Stimulated activated CD4-positive, alpha-beta T cell treated with anti-CD3 and anti-CD28 coated beads, Interleukin-15, amount 100 ng/mL, for 48 hours (primary cell): ENCODE data around the gene PECR.

Source experiments
- DNase-seq, 2 donors: peaks; one replicate each; pipeline ENCODE4 v3.0.0-alpha.2; 2020; ENCODE audit warnings: low read depth in 2 of 2

Gene PECR

GRCh38 chr2:216081487-216082116 is at the start of gene PECR, which contains the start of gene TMEM169:
Gene PECR, minus strand, starts transcription at chr2:216081809. Its CDS starts 68 bp downstream, at chr2:216081741.
Gene TMEM169, plus strand, starts transcription at chr2:216081919. Its CDS starts 14,045 bp downstream, at chr2:216095964.
- peak; percentile 56 to 71 for DNase-seq

GRCh38 chr2:216130346-216130971 is 48.9 kb upstream of the PECR start:
- DNase-seq, result no peak

GRCh38 chr2:216126943-216127342 is 45.3 kb upstream of the PECR start:
- no peak for DNase-seq

- no peak for DNase-seq
These were observed 39.6 kb upstream of the PECR start for GRCh38 chr2:216121255-216121654.

GRCh38 chr2:216119986-216120385 is 38.4 kb upstream of the PECR start:
- no peak for DNase-seq

GRCh38 chr2:216119146-216119545 is 37.5 kb upstream of the PECR start:
- DNase-seq, result no peak

- DNase-seq, result no peak
These were observed 36.9 kb upstream of the PECR start for GRCh38 chr2:216118474-216118873.

GRCh38 chr2:216117561-216118340 is 36.1 kb upstream of the PECR start:
- no peak for DNase-seq

GRCh38 chr2:216116418-216116817 is 34.8 kb upstream of the PECR start:
- no peak for DNase-seq

- peak; percentile 95 to 96 for DNase-seq
These were observed 33.3 kb upstream of the PECR start for GRCh38 chr2:216114714-216115531.

- no peak for DNase-seq
These were observed 32.7 kb upstream of the PECR start for GRCh38 chr2:216114382-216114713.

- no peak for DNase-seq
These were observed 32.0 kb upstream of the PECR start for GRCh38 chr2:216113572-216113971.

- DNase-seq, result no peak
These were observed 31.3 kb upstream of the PECR start for GRCh38 chr2:216112926-216113325.

- DNase-seq, result no peak
These were observed 29.5 kb upstream of the PECR start for GRCh38 chr2:216111122-216111521.

GRCh38 chr2:216110620-216111019 is 29.0 kb upstream of the PECR start:
- no peak for DNase-seq

- no peak for DNase-seq
These were observed 28.5 kb upstream of the PECR start for GRCh38 chr2:216109962-216110614.

GRCh38 chr2:216108967-216109921 is 27.6 kb upstream of the PECR start, which contains the start of gene XRCC5:
Gene XRCC5, plus strand, starts transcription at chr2:216109348. Its CDS starts 89 bp downstream, at chr2:216109437.
- peak; percentile 95 to 97 for DNase-seq

GRCh38 chr2:216108310-216108966 is 26.8 kb upstream of the PECR start:
- no peak for DNase-seq

- no peak for DNase-seq
These were observed 26.2 kb upstream of the PECR start for GRCh38 chr2:216107760-216108159.

- no peak for DNase-seq
These were observed 25.7 kb upstream of the PECR start for GRCh38 chr2:216107320-216107719.
